ENCODE data around the gene TREX2.

- TF ChIP-seq CTCF (IDR thresholded peaks at IDR 0.05) (no peak), POLR2A (IDR thresholded peaks at IDR 0.05) (no peak)
These were observed 730 bp upstream of the TREX2 start for GRCh38 chrX:153446636-153446936.
